HG03520 (cell line): ENCODE measurements around the gene EML4.
"Not testable (repeated sequence)": the region's sequence is repeated elsewhere in the genome, so short reads cannot be mapped to it uniquely, and the experiment has no call there.

Source experiments
- ATAC-seq: cut with Tn5 transposase; IDR thresholded peaks from one replicate; pipeline ENCODE4 v1.9.1; 2021; ENCODE audit warnings: mild to moderate bottlenecking, moderate library complexity; ENCODE audit not compliant: unreplicated experiment

EML4 gene

DNA sequence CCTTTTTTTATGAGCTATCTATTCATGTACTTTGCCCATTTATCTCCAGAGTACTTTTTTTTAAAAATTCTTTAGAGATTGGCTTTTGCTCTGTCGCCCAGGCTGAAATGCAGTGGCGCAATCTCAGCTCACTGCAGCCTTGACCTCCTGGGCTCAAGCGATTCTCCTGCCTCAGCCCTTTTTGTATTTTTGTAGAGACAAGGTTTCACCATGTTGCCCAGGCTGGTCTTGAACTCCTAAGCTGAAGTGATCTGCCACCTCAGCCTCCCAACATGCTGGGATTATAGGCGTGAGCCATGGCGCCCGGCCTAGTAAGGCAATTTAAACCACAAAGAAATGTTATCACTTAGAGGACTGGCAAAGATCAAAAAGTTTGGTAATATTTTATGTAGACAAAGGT is 177.7 kb downstream of the EML4 start:
- not testable (repeated sequence) for ATAC-seq

DNA sequence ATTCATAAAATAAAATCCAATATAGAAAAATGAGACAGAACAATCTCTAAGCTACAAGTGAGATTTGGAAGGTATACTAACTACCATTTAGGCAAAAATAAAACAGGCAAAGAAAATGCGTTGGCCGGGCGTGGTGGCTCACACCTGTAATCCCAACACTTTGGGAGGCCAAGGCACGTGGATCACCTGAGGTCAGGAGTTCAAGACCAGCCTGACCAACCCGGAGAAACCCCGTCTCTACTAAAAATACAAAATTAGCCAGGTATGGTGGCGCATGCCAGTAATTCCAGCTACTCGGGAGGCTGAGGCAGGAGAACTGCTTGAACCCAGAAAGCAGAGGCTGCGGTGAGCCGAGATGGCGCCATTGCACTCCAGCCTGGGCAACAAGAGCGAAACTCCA is 178.4 kb downstream of the EML4 start:
- ATAC-seq = not testable (repeated sequence)

DNA sequence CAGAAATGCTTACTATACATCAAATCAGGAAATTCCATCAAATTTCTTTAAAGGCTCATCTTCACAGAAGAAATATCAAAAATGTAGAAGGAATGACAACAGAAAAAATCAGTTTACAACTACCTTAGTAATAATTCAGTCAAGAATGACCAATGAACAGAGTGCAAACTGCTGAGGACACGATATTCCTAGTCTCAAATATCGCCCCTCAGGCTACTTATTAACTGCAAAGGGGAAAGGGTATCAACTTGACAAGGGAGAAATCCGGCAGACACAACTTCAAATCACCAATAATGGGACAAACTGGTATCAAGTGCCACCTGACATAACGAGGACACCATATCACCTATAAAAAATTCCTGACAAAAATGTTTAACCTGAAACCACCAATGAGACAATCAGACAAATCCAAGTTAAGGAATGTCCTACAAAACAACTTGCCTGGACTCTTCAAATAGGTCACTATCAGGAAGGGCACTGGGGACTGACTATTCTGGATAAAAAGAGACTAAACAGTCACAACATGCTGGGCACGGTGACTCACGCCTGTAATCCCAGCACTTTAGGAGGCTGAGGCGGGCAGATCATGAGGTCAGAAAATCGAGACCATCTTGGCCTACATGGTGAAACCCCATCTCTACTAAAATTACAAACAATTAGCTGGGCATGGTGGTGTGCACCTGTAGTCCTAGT is 179.1 kb downstream of the EML4 start:
- no peak for ATAC-seq

- no peak for ATAC-seq
Measured at GRCh38 chr2:42350434-42351063, 181.4 kb downstream of the EML4 start.

DNA sequence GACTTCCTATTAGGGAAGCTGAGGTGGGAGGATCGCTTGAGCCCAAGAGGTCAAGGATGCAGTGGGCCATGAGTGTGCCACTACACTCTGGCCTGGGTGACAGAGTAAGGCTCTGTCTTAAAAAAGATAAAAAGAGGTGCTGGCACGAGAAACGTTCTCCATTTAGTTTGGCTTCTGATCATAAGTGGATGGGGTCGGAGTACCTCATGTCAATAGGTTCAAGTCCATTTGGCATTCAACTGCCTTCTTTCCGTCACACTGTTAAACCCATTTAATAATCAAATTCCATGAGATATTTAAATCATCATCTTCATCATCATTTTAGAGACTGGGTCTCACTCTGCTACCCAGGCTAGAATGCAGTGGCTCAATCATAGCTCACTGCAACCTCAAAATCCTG is 182.7 kb downstream of the EML4 start:
- no peak for ATAC-seq

- ATAC-seq = no peak
Measured at GRCh38 chr2:42353792-42354429, 184.8 kb downstream of the EML4 start.

DNA sequence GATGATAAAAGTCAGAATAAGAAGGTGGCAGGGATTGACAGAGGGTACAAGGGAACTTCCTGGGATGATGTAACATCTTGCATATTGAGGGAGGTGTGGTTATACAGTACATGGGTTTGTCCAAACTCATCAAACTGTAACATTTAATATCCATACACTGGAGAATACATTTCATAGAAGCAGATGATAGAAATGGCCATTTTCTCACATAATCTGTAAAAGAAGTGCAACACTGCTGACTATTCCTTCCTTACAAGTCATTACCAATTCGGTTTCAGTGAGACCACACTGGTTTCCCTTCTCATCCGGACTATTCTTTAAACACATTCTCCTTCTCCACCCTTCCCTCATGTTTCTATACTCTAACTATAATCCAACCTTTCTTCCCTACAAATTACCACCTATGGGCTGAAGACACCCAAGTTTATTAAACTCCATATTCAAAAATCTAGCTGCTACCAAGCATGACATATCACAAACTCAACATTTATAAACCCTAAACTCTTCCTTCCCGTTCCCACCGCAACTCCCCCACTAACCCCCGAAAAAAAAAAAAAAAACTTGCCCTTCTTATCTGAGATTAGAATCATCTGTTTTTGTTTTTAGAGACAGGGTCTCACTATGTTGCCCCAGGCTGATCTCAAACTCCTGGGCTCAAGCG is 190.3 kb downstream of the EML4 start:
- ATAC-seq = no peak

DNA sequence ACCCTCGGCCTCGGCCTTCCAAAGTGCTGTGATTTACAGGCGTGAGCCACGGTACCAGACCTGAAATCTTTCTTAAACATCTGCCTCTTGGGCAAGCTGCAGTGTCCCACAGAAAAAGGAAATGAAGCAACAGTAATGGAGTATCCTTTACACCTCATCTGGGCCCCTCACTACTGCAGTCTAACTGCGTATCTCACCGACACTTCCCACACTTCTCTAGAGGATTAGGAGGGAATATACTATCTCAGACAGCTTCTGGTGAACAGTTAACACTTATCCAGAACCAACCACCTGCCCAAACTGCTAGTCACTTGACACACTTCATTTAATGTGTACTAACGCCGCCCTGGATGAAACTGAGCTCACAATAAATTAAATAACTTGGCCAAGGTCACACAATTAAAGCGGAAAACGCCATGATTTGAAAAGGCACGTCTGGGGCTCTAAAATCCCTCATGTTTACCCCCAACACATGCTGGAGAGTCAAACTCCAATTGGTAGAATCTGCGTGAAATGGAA is 190.9 kb downstream of the EML4 start:
- no peak for ATAC-seq

DNA sequence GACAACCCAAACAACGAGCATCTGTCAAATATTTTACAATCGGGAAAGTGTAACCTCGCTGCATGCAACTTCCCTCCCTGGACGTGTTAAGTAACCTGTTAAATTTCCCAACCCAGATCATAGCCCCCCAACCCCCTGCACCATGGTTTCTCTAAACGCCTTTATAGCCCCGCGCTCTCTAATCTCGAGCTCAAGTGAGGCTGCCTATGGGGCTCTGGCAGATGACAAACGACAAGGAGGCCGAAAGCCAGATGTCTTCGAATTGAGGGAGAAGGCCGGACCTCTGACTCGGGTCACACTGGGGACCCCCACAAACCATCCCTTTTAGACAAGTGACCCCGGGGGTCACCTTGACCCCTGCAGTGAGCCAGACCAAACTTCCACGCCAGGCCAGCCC is 191.3 kb downstream of the EML4 start:
- no peak for ATAC-seq

DNA sequence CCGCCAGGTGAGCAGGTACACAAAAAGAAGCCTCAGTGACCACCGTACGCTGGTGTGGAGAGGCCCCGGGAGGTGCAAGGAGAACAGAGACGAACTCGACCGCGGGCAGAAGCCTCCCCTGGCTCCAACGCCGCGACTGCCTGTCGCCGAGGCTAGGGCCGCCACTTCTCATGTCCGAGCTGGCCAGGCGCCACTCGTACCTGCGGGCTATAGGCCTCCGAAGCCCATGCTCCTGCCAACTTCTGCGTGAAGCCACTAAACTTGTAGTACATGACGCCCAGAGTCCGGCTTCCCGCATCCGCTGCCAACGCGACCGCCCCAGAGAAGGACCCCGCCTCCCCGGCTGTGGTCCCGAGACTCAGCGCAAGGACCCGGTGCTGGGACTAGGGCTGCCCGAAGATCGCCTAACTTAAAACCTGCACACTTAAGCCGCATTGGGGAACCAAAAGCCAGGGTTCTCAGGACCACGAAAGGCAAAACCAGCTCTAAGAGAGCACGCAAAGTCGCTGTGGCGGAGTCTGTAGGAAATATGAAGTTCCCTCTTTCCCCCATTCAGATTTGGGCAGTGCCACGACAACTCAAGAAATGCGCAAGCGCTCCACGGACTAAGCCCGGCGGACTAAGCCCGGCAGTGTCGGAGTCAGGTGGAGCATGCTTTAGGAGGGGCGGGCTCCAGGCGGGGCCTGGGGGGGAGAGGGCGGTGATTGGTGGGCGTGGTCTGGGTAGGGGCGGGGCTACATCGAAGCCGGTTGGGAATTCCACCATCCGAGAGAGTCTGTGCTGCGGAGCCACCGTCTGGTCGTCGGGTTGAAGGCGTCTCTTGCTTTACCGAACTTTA is 192.0 kb downstream of the EML4 start, which contains the start of gene COX7A2L:
TSS of gene COX7A2L (minus strand) at position 328 of the 838 bp plus-strand sequence. CDS start at position 272, 56 bp downstream.
- peak; percentile 91 for ATAC-seq

- ATAC-seq = peak; percentile 0
Measured at GRCh38 chr2:42361728-42362283, 192.7 kb downstream of the EML4 start.

DNA sequence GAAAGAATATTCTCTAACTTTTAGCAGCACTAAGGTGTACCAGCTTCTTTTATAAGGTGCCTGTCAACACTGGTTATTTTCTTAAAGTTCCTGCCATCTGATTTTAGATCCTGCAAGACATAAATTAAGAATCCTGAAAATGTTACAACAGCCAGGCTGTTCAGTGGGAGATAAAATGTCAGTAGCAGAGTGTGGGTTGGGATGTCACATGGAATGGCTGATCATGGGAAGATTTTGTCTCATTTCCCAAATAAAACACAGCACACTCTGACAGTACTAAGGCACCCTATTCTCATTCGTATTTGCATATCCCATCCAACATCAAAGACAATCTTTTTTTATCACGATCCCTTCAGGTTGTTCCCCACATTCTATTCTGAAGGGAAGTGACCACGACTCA is 194.3 kb downstream of the EML4 start:
- no peak for ATAC-seq

DNA sequence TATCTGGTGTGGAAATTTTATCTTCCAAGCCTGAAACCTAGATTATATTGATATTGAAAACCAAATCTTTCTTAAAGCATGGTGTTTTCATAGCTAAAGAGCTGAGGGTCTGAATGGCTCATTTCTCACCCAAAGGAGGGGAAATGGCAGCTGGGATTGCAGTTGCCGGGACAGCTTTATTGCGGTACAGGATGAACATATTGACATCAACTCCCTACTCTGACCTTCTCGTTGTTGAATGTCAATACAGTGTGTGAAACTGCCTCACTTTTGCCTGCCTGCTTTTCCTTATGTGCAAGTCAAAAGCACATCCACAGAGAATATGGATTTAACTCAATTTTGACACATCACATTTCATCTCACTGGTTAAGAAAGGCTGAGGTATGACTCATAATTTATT is 195.5 kb downstream of the EML4 start:
- no peak for ATAC-seq

- ATAC-seq = no peak
Measured at GRCh38 chr2:42366411-42366810, 197.3 kb downstream of the EML4 start.

- no peak for ATAC-seq
Measured at GRCh38 chr2:42367835-42368234, 198.7 kb downstream of the EML4 start.

DNA sequence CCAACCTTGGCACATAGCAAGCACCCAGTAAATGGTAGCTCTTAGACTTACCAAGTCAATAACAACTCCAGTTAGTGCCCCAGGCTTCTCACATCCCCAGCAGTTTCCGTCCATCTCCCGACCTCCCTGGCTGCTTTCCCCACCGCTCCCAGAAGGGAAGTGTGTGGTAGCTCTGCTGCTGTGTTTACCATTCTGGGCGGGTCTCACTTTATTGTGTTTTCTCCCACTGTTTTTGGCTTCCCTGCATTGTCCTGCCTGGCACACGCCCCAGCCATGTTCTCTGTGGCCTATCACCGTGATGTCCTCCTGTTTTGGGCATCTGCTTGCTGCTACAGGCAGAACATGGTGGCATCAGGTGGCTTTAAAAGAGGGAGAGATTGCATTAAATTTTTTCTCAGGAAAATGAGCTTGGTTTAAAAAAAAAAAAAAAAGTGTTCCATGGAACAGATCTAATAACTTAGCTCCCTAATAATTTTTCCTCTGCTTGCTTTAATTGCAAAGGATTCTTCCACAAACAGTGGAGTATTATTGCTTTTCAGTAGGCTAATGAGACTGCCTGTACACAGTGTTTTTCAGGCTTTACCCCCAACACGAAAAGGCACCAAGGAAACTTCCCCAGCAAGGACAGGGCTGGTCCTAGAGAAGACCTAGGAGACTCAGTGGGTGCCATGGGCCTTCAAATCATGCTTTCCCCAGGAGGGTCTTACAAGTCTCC is 199.8 kb downstream of the EML4 start:
- ATAC-seq = no peak

GRCh38 chr2:42369532-42370229 is 200.5 kb downstream of the EML4 start:
- ATAC-seq = no peak

GRCh38 chr2:42371611-42372473 is 202.7 kb downstream of the EML4 start:
- ATAC-seq = no peak
